Aorta (tissue), 5 donors: ENCODE results near the gene HIVEP3. TPM values are rescaled to one million over a fixed set of nuclear protein-coding genes. Genes with fewer than 3 reads are reported as not detected.

Experiments used
- ATAC-seq: fragments of 200-7000 bp; cut with Tn5 transposase; one replicate; pipeline ENCODE4 v1.9.1; 2022; ENCODE audit warnings: moderate library complexity; ENCODE audit not compliant: low FRiP score
- DNase-seq, 2 donors: peaks; one replicate each; pipeline ENCODE4 v3.0.0-alpha.2; 2020
- H3K27ac ChIP-seq, 2 donors: one replicate each; pipeline ENCODE4 v1.5.1; 2013; ENCODE audit warnings: low read length in 2 of 2, mild to moderate bottlenecking in 2 of 2, moderate library complexity in 2 of 2, control low read depth in 1 of 2, inconsistent platforms in 1 of 2, low read depth in 1 of 2
- H3K27me3 ChIP-seq, 2 donors: one replicate each; pipeline ENCODE4 v1.6.1; 2013; ENCODE audit warnings: control low read depth in 1 of 2, low read length in 1 of 2, mild to moderate bottlenecking in 1 of 2, moderate library complexity in 1 of 2; ENCODE audit not compliant: insufficient read depth in 2 of 2, control insufficient read depth in 1 of 2
- H3K36me3 ChIP-seq, 2 donors: one replicate each; pipeline ENCODE4 v1.6.1; 2013; ENCODE audit warnings: control low read depth in 1 of 2, low read length in 1 of 2, mild to moderate bottlenecking in 1 of 2; ENCODE audit not compliant: insufficient read depth in 2 of 2, control insufficient read depth in 1 of 2
- H3K4me1 ChIP-seq, 2 donors: one replicate each; pipeline ENCODE4 v1.6.1; 2013; ENCODE audit warnings: low read length in 2 of 2, control low read depth in 1 of 2, mild to moderate bottlenecking in 1 of 2, moderate library complexity in 1 of 2; ENCODE audit not compliant: insufficient read depth in 2 of 2, control insufficient read depth in 1 of 2
- H3K4me3 ChIP-seq, 2 donors: one replicate each; pipeline ENCODE4 v1.5.1; 2013; ENCODE audit warnings: low read length in 2 of 2, control low read depth in 1 of 2, mild to moderate bottlenecking in 1 of 2
- H3K9me3 ChIP-seq: one replicate; pipeline ENCODE4 v1.6.1; 2013; ENCODE audit warnings: mild to moderate bottlenecking, low read length; ENCODE audit not compliant: control insufficient read depth
- WGBS, 2 donors: extraction: QIAGEN DNeasy Blood & Tissue Kit; methylation state at CpG; one replicate each; pipeline ENCODE4 v1.1.7; 2013; 5-methylcytosine and 5-hydroxymethylcytosine counted together
- intact Hi-C, 2 donors: fragments of 100-400 bp; cut with DNase I; formaldehyde crosslinking; loops; one replicate each; pipeline versions ENCODE4 v1.14.2 to v1.15.0; 2022
- polyA plus RNA-seq, 2 donors: library from polyadenylated mRNA; stranded (reverse); fragments of 200-250 nt; gene quantifications; one replicate each; pipeline ENCODE4 v1.2.3, GENCODE V29; 2013
- total RNA-seq, 2 donors: library from RNA; stranded (reverse); fragmentation: NEBNext Ultra II Directional; extraction: Animal tissue kit (Norgen Biotek cat#: 25700); gene quantifications; one replicate each; pipeline ENCODE4 v1.2.1, GENCODE V29; 2021
- donor health status: healthy with polysubstance abuse.
- donor health status: Bipolar disorder and iron deficiency.
- donor health status: DM: no; HTN: no; CAD: no.
- donor health status: DM: no; HTN: no; CAD: no.
- donor health status: DM: yes; HTN: yes; CAD: no.

The HIVEP3 gene
- total and polyA plus RNA-seq, 4 donors: 1.6 to 6.3 (median 4.0) TPM

GRCh38 chr1:41905093-41905675 lies 13.5 kb downstream of the HIVEP3 start:
- Histone ChIP-seq H3K27me3 (no peaks in the 10 kb centered on the region), H3K4me1 (no peaks in the 10 kb centered on the region), H3K4me3 (no peak overlapping the region), H3K36me3 (no peaks in the 10 kb centered on the region), H3K27ac (no peak overlapping the region), H3K9me3 (peaks cover 2% of the 10 kb centered on the region)
- intact Hi-C loops: no loop called here
- 96 to 98% methylated on average over 1 of the region's 1 CpG for WGBS, 2 donors
- ATAC-seq (no peak), DNase-seq (no peak)

- no peaks in the 10 kb centered on the region for H3K4me1 ChIP-seq
- ATAC-seq (no peak), DNase-seq (no peak)
- H3K9me3 ChIP-seq: peaks cover 2% of the 10 kb centered on the region
- 82 to 89% methylated on average over 9 of the region's 9 CpGs for WGBS, 2 donors
- intact Hi-C loops: no loop called here
- no peak overlapping the region for H3K4me3 ChIP-seq
- no peaks in the 10 kb centered on the region for H3K36me3 ChIP-seq
- H3K27me3 ChIP-seq: no peaks in the 10 kb centered on the region
- no peak overlapping the region for H3K27ac ChIP-seq
Measured at GRCh38 chr1:41902664-41903063, 16.1 kb downstream of the HIVEP3 start.

GRCh38 chr1:41902159-41902577 lies 16.6 kb downstream of the HIVEP3 start:
- H3K27me3 ChIP-seq: no peaks in the 10 kb centered on the region
- H3K36me3 ChIP-seq: no peaks in the 10 kb centered on the region
- no peaks in the 10 kb centered on the region for H3K9me3 ChIP-seq
- H3K27ac ChIP-seq: no peak overlapping the region
- intact Hi-C loops: no loop called here
- H3K4me3 ChIP-seq: no peak overlapping the region
- WGBS, 2 donors: 39 to 42% methylated on average over 3 of the region's 3 CpGs
- no peaks in the 10 kb centered on the region for H3K4me1 ChIP-seq
- peak; percentile 52 for ATAC-seq
- no peak for DNase-seq

- 94 to 96% methylated on average over 3 of the region's 3 CpGs for WGBS, 2 donors
- H3K4me3 ChIP-seq: no peak overlapping the region
- H3K4me1 ChIP-seq: no peaks in the 10 kb centered on the region
- H3K36me3 ChIP-seq: no peaks in the 10 kb centered on the region
- DNase-seq (no peak), ATAC-seq (no peak)
- no peak overlapping the region for H3K27ac ChIP-seq
- intact Hi-C loops: no loop called here
- no peaks in the 10 kb centered on the region for H3K9me3 ChIP-seq
- no peaks in the 10 kb centered on the region for H3K27me3 ChIP-seq
Measured at GRCh38 chr1:41901551-41901950, 17.2 kb downstream of the HIVEP3 start.

GRCh38 chr1:41900603-41901444 lies 17.9 kb downstream of the HIVEP3 start:
- H3K27ac ChIP-seq: no peak overlapping the region
- H3K4me3 ChIP-seq: no peak overlapping the region
- no peaks in the 10 kb centered on the region for H3K27me3 ChIP-seq
- ATAC-seq (no peak), DNase-seq (no peak)
- H3K36me3 ChIP-seq: no peaks in the 10 kb centered on the region
- WGBS, 2 donors: 95 to 98% methylated on average over 9 of the region's 9 CpGs
- H3K9me3 ChIP-seq: no peaks in the 10 kb centered on the region
- intact Hi-C loops: no loop called here
- no peaks in the 10 kb centered on the region for H3K4me1 ChIP-seq

- Histone ChIP-seq H3K27me3 (no peaks in the 10 kb centered on the region), H3K9me3 (no peaks in the 10 kb centered on the region), H3K4me3 (no peak overlapping the region), H3K27ac (no peak overlapping the region), H3K36me3 (no peaks in the 10 kb centered on the region), H3K4me1 (no peaks in the 10 kb centered on the region)
- intact Hi-C loops: no loop called here
- no peak for ATAC-seq
- 80 to 81% methylated on average over 6 of the region's 6 CpGs for WGBS, 2 donors
- peak in 1 of 2 donors; percentile 73 for DNase-seq
Measured at GRCh38 chr1:41898191-41898713, 20.5 kb downstream of the HIVEP3 start.

GRCh38 chr1:41895552-41895951 lies 23.2 kb downstream of the HIVEP3 start:
- no peaks in the 10 kb centered on the region for H3K9me3 ChIP-seq
- DNase-seq (no peak), ATAC-seq (no peak)
- WGBS, 2 donors: 95 to 97% methylated on average over 4 of the region's 4 CpGs
- no peaks in the 10 kb centered on the region for H3K4me1 ChIP-seq
- intact Hi-C loops: no loop called here
- no peaks in the 10 kb centered on the region for H3K27me3 ChIP-seq
- no peak overlapping the region for H3K27ac ChIP-seq
- H3K4me3 ChIP-seq: no peak overlapping the region
- H3K36me3 ChIP-seq: no peaks in the 10 kb centered on the region

- H3K4me3 ChIP-seq: no peak overlapping the region
- ATAC-seq: no peak
- intact Hi-C loops: no loop called here
- H3K36me3 ChIP-seq: no peaks in the 10 kb centered on the region
- DNase-seq: no peak
- no peaks in the 10 kb centered on the region for H3K4me1 ChIP-seq
- WGBS, 2 donors: 74 to 79% methylated on average over 6 of the region's 6 CpGs
- no peak overlapping the region for H3K27ac ChIP-seq
- H3K9me3 ChIP-seq: no peaks in the 10 kb centered on the region
- no peaks in the 10 kb centered on the region for H3K27me3 ChIP-seq
Measured at GRCh38 chr1:41894808-41895483, 23.8 kb downstream of the HIVEP3 start.
